ENCODE data around the gene PRSS12. TPM values are rescaled to one million over a fixed set of nuclear protein-coding genes. Genes with fewer than 3 reads are reported as not detected.

The PRSS12 gene
- total and polyA plus RNA-seq, 2 donors (not counting 3 experiments of a cell fraction or from before 2014, with no cell fraction given), result 0.22 to 0.55 TPM

DNA sequence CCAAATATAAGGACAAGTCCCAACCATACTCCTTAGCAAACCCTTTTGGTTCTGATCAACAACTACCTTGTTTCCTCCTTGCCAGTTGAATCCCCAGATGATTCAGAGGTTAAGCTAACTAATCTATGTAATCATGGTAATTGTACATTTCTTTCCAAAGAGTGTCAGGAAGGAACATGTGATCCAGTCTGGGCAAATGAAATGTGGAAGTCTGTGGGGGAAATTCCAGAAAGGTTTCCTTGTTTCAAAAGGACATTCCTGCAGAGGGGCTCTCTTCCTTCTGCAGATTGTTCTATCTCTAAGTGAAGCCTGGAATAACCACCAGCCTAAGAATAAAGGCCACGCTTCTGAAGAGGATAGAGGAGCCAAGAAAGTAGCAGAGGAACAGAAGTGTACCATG is 7.0 kb downstream of the PRSS12 start:
- CTCF ChIA-PET, result no interaction called here
- Histone ChIP-seq H3K4me1 (ENCODE audit: control insufficient read depth, extremely low read depth, insufficient read depth, low read length) (no peaks in the 10 kb centered on the region), H3K27me3 (ENCODE audit: control insufficient read depth in 2 of 2, insufficient read depth in 2 of 2, low read length in 2 of 2) (peaks cover under 1 to 5% of the 10 kb centered on the region in 2 experiments), H3K27ac (ENCODE audit: insufficient read depth, low read depth, low read length) (no peak overlapping the region), H3K36me3 (ENCODE audit: control insufficient read depth in 2 of 2, extremely low read depth in 1 of 2, insufficient read depth in 2 of 2, low read length in 2 of 2) (no peaks in the 10 kb centered on the region), H3K9me3 (replicated peaks; ENCODE audit: control insufficient read depth, insufficient read depth, low read length) (no peaks in the 10 kb centered on the region), H3K4me3 (replicated peaks in 1 of 3; ENCODE audit: insufficient read depth in 1 of 3, low read depth in 1 of 3, low read length in 3 of 3) (no peak overlapping the region), H3K79me2 (ENCODE audit: control insufficient read depth, insufficient read depth, low read length) (no peaks in the 10 kb centered on the region), H2AFZ (ENCODE audit: low read depth, low read length) (no peak overlapping the region), H3K9ac (replicated peaks; ENCODE audit: extremely low read depth, insufficient read depth, low read length) (no peak overlapping the region), H3K4me2 (ENCODE audit: insufficient read depth, low read length) (no peak overlapping the region), H4K20me1 (replicated peaks; ENCODE audit: control insufficient read depth, extremely low read depth, insufficient read depth, low read length) (no peaks in the 10 kb centered on the region), H3K9me1 (replicated peaks; ENCODE audit: control insufficient read depth, extremely low read depth, insufficient read depth, low read length) (no peaks in the 10 kb centered on the region)
- BruUV-seq (replicated peaks), result no TSS peak
- dilution Hi-C loops (cut with MboI; ENCODE audit: extremely low pct_ligation_motif_present, low sequenced_read_pairs) (no loop called here), intact Hi-C loops (cut with micrococcal nuclease) (no loop called here)
- peak; percentile 72 for FAIRE-seq
- peak; percentile 31 for DNase-seq (ENCODE audit: low read depth, low spot score)
- POLR2A ChIA-PET, result no interaction called here
- TF ChIP-seq EZH2 (IDR thresholded peaks at IDR 0.05; ENCODE audit: borderline replicate concordance, low read depth, low read length, severe bottlenecking) (no peak), FOS (IDR thresholded peaks at IDR 0.05; ENCODE audit: borderline replicate concordance, insufficient read depth, low read length) (no peak), POLR2AphosphoS5 (IDR thresholded peaks at IDR 0.05; ENCODE audit: insufficient read depth, low read depth, low read length) (no peak), MYC (IDR thresholded peaks at IDR 0.05; ENCODE audit: low read depth, low read length) (no peak), JUN (IDR thresholded peaks at IDR 0.05; ENCODE audit: borderline replicate concordance, insufficient read depth, insufficient read length, low read depth) (no peak), GATA2 (IDR thresholded peaks at IDR 0.05; ENCODE audit: insufficient read depth, insufficient read length, low read depth, low read length) (no peak)
- TF ChIP-seq, protein P1, sequence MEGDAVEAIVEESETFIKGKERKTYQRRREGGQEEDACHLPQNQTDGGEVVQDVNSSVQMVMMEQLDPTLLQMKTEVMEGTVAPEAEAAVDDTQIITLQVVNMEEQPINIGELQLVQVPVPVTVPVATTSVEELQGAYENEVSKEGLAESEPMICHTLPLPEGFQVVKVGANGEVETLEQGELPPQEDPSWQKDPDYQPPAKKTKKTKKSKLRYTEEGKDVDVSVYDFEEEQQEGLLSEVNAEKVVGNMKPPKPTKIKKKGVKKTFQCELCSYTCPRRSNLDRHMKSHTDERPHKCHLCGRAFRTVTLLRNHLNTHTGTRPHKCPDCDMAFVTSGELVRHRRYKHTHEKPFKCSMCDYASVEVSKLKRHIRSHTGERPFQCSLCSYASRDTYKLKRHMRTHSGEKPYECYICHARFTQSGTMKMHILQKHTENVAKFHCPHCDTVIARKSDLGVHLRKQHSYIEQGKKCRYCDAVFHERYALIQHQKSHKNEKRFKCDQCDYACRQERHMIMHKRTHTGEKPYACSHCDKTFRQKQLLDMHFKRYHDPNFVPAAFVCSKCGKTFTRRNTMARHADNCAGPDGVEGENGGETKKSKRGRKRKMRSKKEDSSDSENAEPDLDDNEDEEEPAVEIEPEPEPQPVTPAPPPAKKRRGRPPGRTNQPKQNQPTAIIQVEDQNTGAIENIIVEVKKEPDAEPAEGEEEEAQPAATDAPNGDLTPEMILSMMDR (IDR thresholded peaks at IDR 0.05; ENCODE audit: extremely low read depth in 1 of 2, insufficient read depth in 1 of 2, low read depth in 1 of 2, low read length in 2 of 2), result no peak

All from endothelial cell of umbilical vein (primary cell).